Measurements from ENCODE around the gene VSTM2B.
"Not testable (repeated sequence)": the region's sequence is repeated elsewhere in the genome, so short reads cannot be mapped to it uniquely, and the experiment has no call there.

The VSTM2B gene

GRCh38 chr19:29532956-29533355, 7.2 kb downstream of the VSTM2B start:
- no peak for DNase-seq

DNA sequence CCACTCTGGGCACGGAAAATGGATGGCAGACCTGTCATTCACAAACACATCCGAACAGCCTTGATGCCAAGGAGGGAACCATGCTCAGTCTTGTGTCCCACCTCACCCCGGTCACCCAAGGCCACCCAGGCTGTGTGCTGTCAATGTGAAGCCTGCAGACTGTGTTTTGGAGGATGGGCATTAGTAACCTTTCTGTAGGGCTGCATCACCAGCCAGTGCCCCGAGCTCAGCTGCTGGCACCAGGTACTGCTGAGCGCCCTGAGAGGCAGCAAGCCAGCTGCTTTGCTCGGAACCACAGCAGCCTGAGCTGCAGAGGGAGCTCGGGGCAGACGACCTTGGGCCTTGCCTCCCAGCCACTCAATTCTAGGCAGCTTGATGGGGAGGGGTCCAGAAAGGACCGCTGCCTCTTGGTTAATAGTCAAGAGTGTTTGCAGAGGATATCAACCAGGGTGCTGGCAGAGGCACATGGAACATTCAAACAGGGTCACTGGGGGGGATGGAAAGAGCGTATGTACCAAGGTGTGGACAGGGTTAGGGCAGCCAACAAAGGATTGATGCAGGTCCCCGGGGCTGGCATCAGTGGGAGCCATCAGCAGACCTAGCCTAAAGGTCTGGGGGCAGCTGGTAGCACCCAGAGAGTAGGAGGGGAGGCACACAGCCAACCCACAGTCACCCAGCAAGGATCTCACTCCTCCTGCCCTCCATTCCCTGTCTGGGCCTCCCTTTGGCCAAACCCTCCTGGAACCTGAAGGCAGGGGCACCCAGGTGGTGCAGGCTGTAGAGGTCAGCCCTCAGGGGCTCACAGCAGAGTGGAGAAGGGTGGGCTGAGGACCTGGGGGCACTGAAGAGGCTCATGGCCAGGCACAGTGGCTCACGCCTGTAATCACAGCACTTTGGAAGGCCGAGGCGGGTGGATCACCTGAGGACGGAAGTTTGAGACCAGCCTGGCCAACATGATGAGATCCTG, 8.1 kb downstream of the VSTM2B start:
- DNase-seq: no peak

DNA sequence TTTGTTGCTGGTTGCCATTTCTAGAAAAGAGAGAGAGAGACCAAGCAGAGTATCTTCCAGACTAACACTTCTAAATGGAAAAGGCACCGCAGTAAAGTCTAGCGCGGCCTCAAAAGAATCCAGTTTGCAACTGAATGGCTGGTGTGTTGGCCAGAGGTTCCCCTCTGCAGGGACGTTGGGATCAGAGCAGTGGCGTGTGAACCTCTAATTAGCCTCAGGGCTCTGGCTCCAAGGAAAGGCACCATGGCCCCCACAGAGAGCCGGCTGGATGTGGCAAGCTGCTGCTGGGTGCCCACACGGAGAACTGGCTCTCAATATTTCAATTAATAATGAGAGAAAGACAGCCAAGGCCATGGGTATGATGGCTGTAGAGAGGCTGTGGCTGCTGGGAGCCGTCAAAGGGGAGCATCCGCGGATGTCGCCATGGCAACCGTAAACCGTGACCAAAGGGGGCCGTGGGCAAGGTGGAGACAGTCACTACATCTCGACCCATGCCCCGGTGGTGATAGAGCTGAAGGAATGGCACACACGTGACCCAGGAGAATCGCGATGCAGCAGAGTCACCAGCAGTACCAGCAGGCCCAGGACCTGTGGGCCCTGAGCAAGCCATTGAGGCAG, 9.5 kb downstream of the VSTM2B start:
- DNase-seq: no peak

- DNase-seq: no peak
Observed at GRCh38 chr19:29535984-29536508, 10.3 kb downstream of the VSTM2B start.

- DNase-seq: no peak
Observed at GRCh38 chr19:29537181-29537580, 11.4 kb downstream of the VSTM2B start.

GRCh38 chr19:29537601-29538000, 11.8 kb downstream of the VSTM2B start:
- no peak for DNase-seq

DNA sequence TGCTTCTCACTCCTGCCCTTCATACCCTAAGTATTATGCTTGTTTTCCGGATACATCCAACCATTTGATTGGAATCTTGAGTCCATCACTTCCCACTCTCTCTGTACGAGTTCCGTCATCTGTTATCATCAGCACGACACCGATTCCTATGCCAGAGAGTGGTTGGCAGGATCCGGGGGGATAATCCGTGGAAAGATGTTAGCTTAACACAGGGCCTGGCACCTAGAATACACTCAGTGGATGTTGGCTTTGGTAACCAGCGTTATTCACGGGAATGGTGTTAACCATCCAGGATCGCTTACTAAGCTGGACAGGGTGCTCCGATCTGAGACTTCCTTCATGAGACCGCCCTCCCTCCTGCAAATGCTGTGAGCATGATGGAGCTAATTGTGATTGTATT, 12.4 kb downstream of the VSTM2B start:
- no peak for DNase-seq

GRCh38 chr19:29538651-29539050, 12.9 kb downstream of the VSTM2B start:
- no peak for DNase-seq

- no peak for DNase-seq
Observed at GRCh38 chr19:29539131-29539530, 13.3 kb downstream of the VSTM2B start.

GRCh38 chr19:29539670-29540069, 13.9 kb downstream of the VSTM2B start:
- no peak for DNase-seq

DNA sequence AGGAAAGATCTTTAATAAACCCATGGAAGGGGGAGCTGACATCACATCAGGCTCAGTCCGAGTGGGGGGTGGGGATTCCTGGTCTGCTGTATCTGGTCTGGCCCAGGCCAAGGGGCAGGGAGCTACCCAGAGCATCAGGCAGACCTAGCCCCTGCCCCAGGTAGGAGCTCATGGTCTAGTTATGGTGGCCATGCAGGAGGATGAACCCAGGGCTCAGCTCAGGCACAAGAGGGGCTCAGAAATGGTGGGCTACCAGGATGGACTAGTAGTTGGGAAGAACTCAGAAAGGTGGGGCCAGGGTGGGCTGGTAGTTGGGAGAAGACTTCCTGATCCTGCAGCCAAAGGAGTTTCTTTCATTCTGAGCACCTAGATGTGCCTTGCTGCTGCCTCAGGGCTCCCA, 14.3 kb downstream of the VSTM2B start:
- DNase-seq: no peak

GRCh38 chr19:29541473-29542253, 15.9 kb downstream of the VSTM2B start:
- no peak for DNase-seq

DNA sequence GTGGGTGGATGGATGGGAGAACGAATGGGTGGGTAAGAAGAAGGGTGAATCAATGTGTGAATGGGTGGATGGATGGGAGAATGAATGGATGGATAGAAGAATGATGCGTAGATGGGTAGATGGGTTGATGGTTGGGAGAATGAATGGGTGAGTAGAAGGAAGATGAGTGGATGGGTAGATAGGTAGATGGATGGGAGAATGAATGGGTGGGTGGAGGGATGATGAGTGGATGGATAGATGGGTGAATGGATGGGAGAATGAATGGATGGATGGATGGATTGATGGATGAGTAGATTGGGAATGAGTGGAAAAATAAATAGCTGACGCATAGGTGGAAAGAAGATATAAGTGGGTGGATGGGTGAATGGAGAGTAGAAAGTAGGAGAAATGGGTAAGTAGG, 16.5 kb downstream of the VSTM2B start:
- no peak for DNase-seq

DNA sequence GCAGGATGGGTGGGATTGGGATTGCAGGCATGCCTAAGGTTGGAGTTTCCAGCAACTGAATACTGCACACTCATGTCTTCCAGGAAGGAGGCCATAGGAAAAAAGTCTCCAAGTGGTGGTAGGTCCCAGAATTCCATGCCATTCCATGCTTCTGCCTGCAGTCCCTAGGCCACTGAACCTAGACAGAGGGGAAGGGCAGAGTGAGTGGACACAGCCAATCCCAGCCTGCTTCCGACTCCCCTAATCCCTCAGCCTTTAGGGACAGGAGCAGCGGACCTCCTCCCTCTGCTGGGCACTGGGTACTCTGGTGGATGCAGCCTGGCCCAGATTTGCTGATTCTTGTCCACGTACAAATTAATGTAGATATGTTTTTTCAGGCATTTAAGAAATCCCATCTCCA, 17.0 kb downstream of the VSTM2B start:
- no peak for DNase-seq

DNA sequence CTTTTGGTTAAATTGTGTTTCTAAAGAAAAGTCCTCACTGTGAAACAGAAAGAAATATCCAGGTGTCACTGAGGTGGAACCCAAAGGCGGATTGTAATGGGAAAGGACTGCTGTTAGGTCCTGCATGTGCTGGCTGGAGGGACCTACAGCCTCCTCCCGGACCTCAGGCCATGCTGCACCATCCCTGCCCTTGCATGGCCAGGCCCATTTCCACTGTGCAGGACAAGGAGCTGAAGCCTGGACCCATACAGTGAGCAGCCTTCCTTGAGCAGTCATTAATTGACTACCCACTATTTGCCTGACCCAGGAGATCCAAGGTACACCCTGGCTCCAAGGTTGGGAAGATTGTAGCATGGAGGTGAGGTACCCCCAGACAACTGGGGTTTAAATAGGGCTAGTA, 17.6 kb downstream of the VSTM2B start:
- DNase-seq: no peak

DNA sequence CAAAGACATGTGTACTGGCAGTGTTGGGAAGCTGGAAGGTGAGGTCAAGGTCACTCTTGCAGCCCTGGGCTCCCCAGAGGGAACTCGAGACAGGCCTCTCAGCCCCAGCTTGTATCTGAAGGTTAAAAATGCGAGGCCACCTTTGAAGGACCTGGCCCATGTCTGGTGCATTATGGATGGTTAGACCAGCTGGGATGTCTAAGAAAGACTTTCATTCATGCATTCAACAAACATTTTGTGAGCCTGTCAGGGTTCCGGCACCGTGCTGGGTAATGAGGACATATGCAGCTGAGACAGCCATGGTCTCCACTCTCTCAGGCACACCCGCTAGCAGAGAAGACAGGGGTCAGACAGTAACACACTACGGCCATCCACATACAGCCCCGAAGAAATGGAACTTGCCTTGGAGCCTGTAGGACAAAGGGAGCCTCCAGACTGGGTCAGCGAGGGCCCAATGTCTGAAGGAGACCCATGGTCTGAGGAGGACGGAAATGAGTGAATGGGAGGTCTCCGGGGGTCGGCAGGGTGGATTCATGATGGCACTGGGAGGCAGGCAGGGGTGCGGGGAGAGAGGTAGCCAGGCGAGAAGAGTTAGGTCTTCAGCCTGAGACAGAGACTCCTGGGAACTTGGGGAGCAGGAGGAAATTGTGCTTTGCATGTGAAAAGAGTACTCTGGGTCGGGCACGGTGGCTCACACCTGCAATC, 19.0 kb downstream of the VSTM2B start:
- DNase-seq: no peak

DNA sequence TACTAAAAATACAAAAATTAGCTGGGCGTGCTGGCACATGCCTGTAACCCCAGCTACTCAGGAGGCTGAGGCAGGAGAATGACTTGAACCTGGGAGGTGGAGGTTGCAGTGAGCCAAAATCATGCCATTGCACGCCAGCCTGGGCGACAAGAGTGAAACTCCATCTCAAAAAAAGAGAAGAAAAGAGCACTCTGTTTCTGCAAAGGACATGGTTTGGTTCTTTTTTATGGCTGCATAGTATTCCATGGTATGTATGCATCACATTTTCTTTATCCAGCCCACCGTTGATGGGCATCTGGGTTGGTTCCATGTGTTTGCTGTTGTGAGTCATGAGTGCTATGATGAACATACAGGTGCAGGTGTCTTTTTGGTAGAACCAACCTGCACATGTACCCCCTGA, 19.7 kb downstream of the VSTM2B start:
- not testable (repeated sequence) for DNase-seq

- no peak for DNase-seq
Observed at GRCh38 chr19:29545866-29546582, 20.2 kb downstream of the VSTM2B start.

- DNase-seq: no peak
Observed at GRCh38 chr19:29546583-29547190, 20.9 kb downstream of the VSTM2B start.

DNA sequence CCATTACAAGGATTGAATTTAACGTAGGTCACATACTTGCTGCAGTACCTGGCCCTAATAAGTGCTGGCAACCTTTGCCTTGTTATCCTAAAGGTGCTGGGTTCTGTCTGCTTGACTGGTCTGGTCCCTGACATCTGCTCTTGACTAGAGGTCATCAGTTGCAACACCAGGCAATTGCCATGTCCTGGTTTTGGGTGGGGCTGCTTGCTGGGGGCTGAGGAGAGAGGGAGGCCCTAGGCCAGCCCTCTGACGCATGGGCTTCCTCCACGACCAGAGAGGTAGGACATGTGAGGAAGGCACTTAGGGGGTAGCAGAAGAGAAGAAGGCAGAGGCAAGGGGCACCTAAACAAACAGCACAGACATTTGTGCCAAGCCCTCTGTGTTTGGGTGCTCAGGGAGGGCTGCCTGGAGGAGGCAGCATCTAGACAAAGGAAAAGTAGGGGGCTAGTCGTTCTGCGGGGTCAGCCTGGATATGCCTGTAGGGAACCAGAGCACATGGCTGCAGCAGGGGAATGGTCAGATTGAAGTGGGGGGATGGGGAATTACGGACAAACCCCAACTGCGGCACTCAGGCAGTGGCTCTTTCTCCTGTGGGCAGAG, 21.7 kb downstream of the VSTM2B start:
- DNase-seq: no peak

DNA sequence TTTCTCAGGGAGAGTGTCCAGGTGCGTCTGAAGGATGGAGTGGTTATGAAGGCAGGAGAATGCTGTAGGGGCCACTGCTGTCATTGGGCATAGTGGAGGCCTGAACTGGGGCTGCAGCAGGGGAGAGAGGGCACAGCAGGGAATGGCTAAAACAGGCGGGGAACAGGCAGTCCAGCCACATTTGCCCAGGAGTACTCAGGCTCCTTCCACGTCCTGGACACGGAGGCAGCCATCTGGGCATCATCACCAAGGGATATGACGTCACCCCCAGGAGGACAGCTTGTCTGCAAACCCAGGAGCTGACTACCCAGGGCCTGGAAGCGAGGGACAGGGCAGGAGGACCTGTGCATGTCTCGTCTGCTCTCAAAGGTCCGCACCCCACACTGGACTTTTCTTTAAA, 22.2 kb downstream of the VSTM2B start:
- DNase-seq: no peak
